NB4 (cell line): ENCODE results near the gene INS.
A peak's percentile ranks its signal among the peaks of the same experiment; 100 is the strongest.

Experiments
- DNase-seq: peaks from one replicate; pipeline ENCODE4 v3.0.0; 2010; ENCODE audit warnings: low read depth
- H3K4me3 ChIP-seq: one replicate; pipeline ENCODE4 v1.5.1; 2011; ENCODE audit warnings: mild to moderate bottlenecking, low read depth, low read length, moderate library complexity
- MYC ChIP-seq: IDR thresholded peaks from 2 replicates; pipeline ENCODE4 v1.6.1; 2011; ENCODE audit warnings: low read depth, low read length
- POLR2A ChIP-seq: IDR thresholded peaks from 2 replicates; pipeline ENCODE4 v1.6.1; 2011; ENCODE audit warnings: mild to moderate bottlenecking; ENCODE audit not compliant: insufficient read length; ENCODE audit errors: extremely low read depth
- TF ChIP-seq, protein P1 (sequence below): IDR thresholded peaks from 2 replicates; pipeline ENCODE4 v1.6.1; 2011; ENCODE audit warnings: low read depth, low read length
- TF ChIP-seq, protein P2 (sequence below): IDR thresholded peaks from one replicate; pipeline ENCODE4 v1.5.1; 2012; ENCODE audit warnings: low read depth, low read length

Gene INS

DNA sequence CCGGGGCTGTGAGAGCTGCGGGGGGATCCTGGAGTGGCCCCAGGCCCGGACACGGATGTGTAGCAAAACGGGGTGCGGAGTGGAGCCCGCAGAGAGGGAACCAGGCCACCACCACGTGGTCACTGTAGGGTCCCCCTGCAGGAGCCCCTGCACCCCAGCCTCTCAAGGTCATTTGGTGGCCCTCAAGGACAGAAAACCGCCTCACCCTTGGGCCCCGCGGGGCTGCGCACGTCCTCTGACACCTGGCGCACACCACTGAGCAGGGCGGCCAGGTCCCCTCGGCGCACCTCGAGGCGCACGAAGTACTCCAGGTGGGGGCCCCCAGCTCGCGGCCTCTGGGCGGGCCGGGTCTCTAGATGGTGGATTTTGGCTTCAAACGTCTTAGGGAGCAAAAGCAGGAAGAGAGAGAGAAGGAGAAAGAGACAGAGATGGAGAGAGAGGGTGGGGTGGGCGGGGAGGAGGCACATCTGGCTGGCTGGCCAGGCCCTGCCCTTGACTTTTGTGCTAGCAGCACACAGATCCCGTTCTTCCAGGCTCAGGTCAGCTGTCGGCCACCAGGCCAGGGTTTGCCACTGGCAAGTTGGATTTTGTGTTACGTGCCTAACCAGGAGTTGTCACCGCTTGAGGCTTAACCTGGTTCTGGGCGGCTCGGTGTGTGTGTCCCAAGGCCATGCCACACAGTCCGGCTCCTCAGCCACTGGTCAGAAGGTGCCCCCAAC lies 7.4 kb upstream of the INS start:
- no peak for TF ChIP-seq MYC
- TF ChIP-seq, protein P1, sequence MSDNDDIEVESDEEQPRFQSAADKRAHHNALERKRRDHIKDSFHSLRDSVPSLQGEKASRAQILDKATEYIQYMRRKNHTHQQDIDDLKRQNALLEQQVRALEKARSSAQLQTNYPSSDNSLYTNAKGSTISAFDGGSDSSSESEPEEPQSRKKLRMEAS, result no peak
- TF ChIP-seq POLR2A, result no peak
- TF ChIP-seq, protein P2, sequence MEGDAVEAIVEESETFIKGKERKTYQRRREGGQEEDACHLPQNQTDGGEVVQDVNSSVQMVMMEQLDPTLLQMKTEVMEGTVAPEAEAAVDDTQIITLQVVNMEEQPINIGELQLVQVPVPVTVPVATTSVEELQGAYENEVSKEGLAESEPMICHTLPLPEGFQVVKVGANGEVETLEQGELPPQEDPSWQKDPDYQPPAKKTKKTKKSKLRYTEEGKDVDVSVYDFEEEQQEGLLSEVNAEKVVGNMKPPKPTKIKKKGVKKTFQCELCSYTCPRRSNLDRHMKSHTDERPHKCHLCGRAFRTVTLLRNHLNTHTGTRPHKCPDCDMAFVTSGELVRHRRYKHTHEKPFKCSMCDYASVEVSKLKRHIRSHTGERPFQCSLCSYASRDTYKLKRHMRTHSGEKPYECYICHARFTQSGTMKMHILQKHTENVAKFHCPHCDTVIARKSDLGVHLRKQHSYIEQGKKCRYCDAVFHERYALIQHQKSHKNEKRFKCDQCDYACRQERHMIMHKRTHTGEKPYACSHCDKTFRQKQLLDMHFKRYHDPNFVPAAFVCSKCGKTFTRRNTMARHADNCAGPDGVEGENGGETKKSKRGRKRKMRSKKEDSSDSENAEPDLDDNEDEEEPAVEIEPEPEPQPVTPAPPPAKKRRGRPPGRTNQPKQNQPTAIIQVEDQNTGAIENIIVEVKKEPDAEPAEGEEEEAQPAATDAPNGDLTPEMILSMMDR, result no peak
- no peak overlapping the region for H3K4me3 ChIP-seq
- no peak for DNase-seq

DNA sequence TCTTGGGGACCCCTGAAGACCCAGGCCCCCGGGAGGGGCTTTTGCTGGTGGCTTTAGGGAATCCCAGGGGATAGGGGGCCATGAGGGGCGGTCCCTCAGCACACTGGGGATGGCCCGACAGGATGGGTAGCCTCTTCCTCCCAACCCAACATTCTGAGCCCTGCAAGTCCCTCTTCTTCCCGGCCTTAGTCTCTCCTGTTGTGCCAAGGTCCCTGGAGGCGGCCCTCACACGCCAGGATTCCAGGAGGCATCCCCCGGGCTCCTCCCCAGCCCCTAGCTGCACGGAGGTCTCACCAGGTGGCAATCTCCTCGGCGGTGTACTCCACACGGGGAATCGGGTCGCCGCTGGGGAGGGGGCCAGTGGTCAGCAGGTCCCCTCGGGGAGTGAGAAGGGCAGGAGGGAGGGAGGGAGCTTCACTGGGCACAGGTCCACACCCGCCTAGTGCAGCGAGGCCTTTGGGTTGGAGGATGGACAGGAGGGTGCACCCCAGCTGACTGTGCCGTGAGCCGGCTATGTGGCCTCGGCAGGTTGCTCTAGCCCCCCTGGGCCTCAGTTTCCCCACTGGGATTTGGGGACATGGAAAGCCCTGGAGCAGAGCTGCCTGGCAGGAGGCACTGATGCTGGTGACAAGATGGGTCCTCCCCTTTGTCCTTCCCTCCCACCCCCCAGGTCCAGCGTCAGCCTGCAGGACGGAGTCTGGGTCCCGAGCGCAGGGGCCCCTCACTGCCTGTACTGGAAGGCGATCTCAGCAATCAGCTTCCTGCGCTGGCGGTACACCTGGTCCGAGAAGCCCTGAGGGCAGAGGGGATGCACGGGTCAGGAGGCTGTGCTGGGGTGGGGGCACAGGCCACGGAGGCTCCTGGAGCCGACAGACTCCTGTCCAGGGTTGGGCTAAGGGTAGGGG lies 6.4 kb upstream of the INS start:
- no peak overlapping the region for H3K4me3 ChIP-seq
- DNase-seq, result no peak
- TF ChIP-seq, protein P2, result no peak
- no peak for TF ChIP-seq POLR2A
- TF ChIP-seq, protein P1, result no peak
- TF ChIP-seq MYC, result no peak

- TF ChIP-seq, protein P1, result no peak
- TF ChIP-seq, protein P2, result peak; percentile 30
- no peak for TF ChIP-seq POLR2A
- no peak overlapping the region for H3K4me3 ChIP-seq
- peak; percentile 37 for DNase-seq
These were observed 5.3 kb upstream of the INS start for GRCh38 chr11:2166091-2166851.

DNA sequence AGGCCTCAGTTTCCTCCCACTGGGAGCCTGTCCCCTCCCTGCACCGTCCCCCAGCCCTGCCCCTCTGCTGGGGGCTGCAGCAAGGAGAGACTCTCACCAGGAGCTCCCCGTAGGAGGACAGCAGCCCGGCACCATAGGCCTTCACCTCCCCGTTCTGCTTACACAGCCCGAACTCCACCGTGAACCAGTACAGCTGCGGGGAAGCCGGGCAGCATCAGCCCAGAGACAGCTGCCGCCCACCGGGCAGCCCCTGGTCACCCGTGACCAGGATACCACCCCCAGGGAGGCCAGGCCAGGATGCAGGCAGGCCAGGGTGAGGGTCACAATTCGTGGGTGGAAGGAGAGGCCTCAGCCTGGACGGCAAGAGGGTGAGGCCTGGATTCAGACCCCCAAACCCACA lies 4.6 kb upstream of the INS start:
- H3K4me3 ChIP-seq, result no peak overlapping the region
- DNase-seq, result no peak
- no peak for TF ChIP-seq MYC
- TF ChIP-seq, protein P2, result no peak
- TF ChIP-seq, protein P1, result no peak
- TF ChIP-seq POLR2A, result no peak

DNA sequence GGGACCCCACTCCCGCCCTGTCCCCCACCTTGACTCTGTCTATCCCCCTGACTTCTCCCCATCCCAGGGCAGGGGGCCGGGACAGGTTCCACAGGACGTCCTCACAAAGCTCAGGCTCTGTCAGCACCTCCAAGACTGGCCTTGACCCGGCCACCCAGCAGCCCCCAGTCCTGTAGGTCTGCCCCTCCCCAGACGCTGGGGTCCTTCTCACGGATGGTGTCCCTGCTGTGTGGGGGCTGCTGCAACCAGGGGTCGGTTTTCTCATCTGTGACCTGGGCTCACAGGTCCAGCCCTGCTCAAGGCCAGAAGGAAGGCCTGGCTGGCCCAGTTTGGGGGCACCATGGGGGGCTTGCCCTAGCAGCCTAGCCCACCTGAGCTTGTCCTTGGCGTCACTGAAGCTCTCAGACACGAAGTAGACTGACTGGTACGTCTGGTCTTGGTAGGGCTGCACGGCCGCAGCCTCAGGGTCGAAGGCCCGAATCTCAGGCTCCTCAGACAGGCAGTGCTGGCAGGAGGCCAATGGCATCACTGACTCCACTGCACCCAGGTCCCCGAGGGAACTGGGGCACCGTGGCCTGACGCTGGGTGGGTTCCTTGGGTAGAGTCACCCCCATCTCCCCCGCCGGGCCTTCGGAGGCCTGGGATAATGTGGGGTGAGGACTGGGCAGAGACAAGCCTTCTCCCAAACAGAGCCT lies 4.0 kb upstream of the INS start:
- DNase-seq, result no peak
- TF ChIP-seq, protein P1, result no peak
- TF ChIP-seq, protein P2, result no peak
- no peak for TF ChIP-seq POLR2A
- TF ChIP-seq MYC, result no peak
- no peak overlapping the region for H3K4me3 ChIP-seq
